WTC11 (cell line): ENCODE measurements around the gene RTN4. TPM values are rescaled to one million over a fixed set of nuclear protein-coding genes. Genes with fewer than 3 reads are reported as not detected.

ENCODE experiments used
- ATAC-seq: fragments of 200-7000 bp; cut with Tn5 transposase; 2 replicates; pipeline ENCODE4 v1.10.0; 2021; ENCODE audit warnings: mild to moderate bottlenecking, moderate library complexity
- CTCF ChIA-PET: fragments of 300-600 bp; sonication (Branson Sonifier 250); formaldehyde crosslinking; loops from one replicate; lab custom pipeline; 2021; ENCODE audit warnings: antibody characterized with exemption; lab: Charles Lee
- POLR2A ChIA-PET: fragments of 350-600 bp; sonication (Branson Sonifier 250); formaldehyde crosslinking; loops from one replicate; lab custom pipeline; 2021; ENCODE audit warnings: antibody characterized with exemption; lab: Charles Lee
- DNase-seq: peaks from one replicate; pipeline ENCODE4 v3.0.0; 2021; ENCODE audit warnings: low spot score
- H3K27ac Mint-ChIP-seq: 2 replicates; pipeline ENCODE4 v1.8.0; 2021; ENCODE audit warnings: mixed read lengths
- H3K27me3 Mint-ChIP-seq: 2 replicates; pipeline ENCODE4 v1.8.0; 2021; ENCODE audit warnings: low read depth, mild to moderate bottlenecking, moderate library complexity, mixed read lengths
- H3K36me3 Mint-ChIP-seq: 2 replicates; pipeline ENCODE4 v1.8.0; 2021; ENCODE audit warnings: mixed read lengths
- H3K4me1 Mint-ChIP-seq: 2 replicates; pipeline ENCODE4 v1.8.0; 2022; ENCODE audit warnings: mixed read lengths
- H3K4me3 Mint-ChIP-seq: 2 replicates; pipeline ENCODE4 v1.8.0; 2021; ENCODE audit warnings: mild to moderate bottlenecking, moderate library complexity, mixed read lengths
- H3K9me3 Mint-ChIP-seq: 2 replicates; pipeline ENCODE4 v1.8.0; 2021; ENCODE audit warnings: mixed read lengths
- GABPB1 ChIP-seq: sonication (generic); formaldehyde crosslinking; IDR thresholded peaks from 2 replicates; pipeline ENCODE4 v1.8.1; 2023; ENCODE audit warnings: mild to moderate bottlenecking, missing genetic modification reagents
- HMGA2 ChIP-seq: fragments of 250-450 bp; sonication (Bioruptor Pico); IDR thresholded peaks from 2 replicates; pipeline ENCODE4 v1.4.0; 2021; ENCODE audit warnings: mild to moderate bottlenecking, moderate library complexity
- HMGXB4 ChIP-seq: sonication (generic); formaldehyde crosslinking; IDR thresholded peaks from 2 replicates; pipeline ENCODE4 v1.8.1; 2023; ENCODE audit warnings: mild to moderate bottlenecking, moderate library complexity, missing genetic modification reagents
- IRF1 ChIP-seq: sonication (generic); formaldehyde crosslinking; IDR thresholded peaks from 2 replicates; pipeline ENCODE4 v1.8.0; 2023; ENCODE audit warnings: missing genetic modification reagents
- MYBL2 ChIP-seq: sonication (generic); formaldehyde crosslinking; IDR thresholded peaks from 2 replicates; pipeline ENCODE4 v1.8.1; 2023; ENCODE audit warnings: mild to moderate bottlenecking, moderate library complexity, missing genetic modification reagents
- PREB ChIP-seq: sonication (generic); formaldehyde crosslinking; IDR thresholded peaks from 2 replicates; pipeline ENCODE4 v1.8.1; 2022; ENCODE audit warnings: mild to moderate bottlenecking, missing genetic modification reagents, moderate library complexity, borderline replicate concordance
- SMAD4 ChIP-seq: sonication (generic); formaldehyde crosslinking; IDR thresholded peaks from 2 replicates; pipeline ENCODE4 v1.8.0; 2022; ENCODE audit warnings: mild to moderate bottlenecking, missing genetic modification reagents
- ZNF232 ChIP-seq: sonication (generic); formaldehyde crosslinking; IDR thresholded peaks from 2 replicates; pipeline ENCODE4 v1.8.0; 2022; ENCODE audit warnings: mild to moderate bottlenecking, missing genetic modification reagents
- ZNF423 ChIP-seq: fragments of 250-450 bp; sonication (Bioruptor Pico); IDR thresholded peaks from 2 replicates; pipeline ENCODE4 v2.1.2; 2022; ENCODE audit warnings: mild to moderate bottlenecking, moderate library complexity
- ZNF425 ChIP-seq: fragments of 250-450 bp; sonication (Bioruptor Pico); conservative IDR thresholded peaks from 2 replicates; pipeline ENCODE4 v1.9.0; 2021; ENCODE audit warnings: mild to moderate bottlenecking
- ZNF512 ChIP-seq: sonication (generic); formaldehyde crosslinking; IDR thresholded peaks from 2 replicates; pipeline ENCODE4 v1.8.1; 2022; ENCODE audit warnings: missing genetic modification reagents, borderline replicate concordance
- total RNA-seq: library from RNA; stranded (reverse); gene quantifications from 3 replicates; pipeline ENCODE4 v1.2.3, GENCODE V29; 2021

Gene RTN4
- total RNA-seq, 1 experiment from 2014 or later, result 202 TPM

GRCh38 chr2:54949431-54949830, 100.8 kb downstream of the RTN4 start:
- ATAC-seq, result no peak
- Mint-ChIP-seq H3K4me3 (no peak overlapping the region), H3K4me1 (peaks cover 18% of the 10 kb centered on the region), H3K27me3 (no peaks in the 10 kb centered on the region; the same call in none of the 2 replicates), H3K27ac (no peak overlapping the region), H3K9me3 (peaks cover 3% of the 10 kb centered on the region; the same call in 1 of the 2 replicates), H3K36me3 (peaks cover 4% of the 10 kb centered on the region)
- POLR2A ChIA-PET, result no interaction called here
- DNase-seq, result no peak
- TF ChIP-seq SMAD4, result no peak
- TF ChIP-seq GABPB1 (CRISPR knock-in tag), result no peak
- TF ChIP-seq ZNF512, result no peak
- CTCF ChIA-PET, result interaction anchor here (1.1 kb wide), 1 partner anchor 11 kb away, joined by 3 read pairs; no protein-coding TSS in a partner anchor

- CTCF ChIA-PET, result no interaction called here
- H3K4me1 Mint-ChIP-seq, result peaks cover 18% of the 10 kb centered on the region
- H3K9me3 Mint-ChIP-seq, result peaks cover 3% of the 10 kb centered on the region; the same call in 1 of the 2 replicates
- peaks cover 4% of the 10 kb centered on the region for H3K36me3 Mint-ChIP-seq
- no peak for DNase-seq
- H3K27ac Mint-ChIP-seq, result no peak overlapping the region
- no peak for TF ChIP-seq PREB (CRISPR knock-in tag)
- no peak for TF ChIP-seq HMGA2 (CRISPR knock-in tag)
- H3K4me3 Mint-ChIP-seq, result no peak overlapping the region
- H3K27me3 Mint-ChIP-seq, result no peaks in the 10 kb centered on the region; the same call in none of the 2 replicates
- peak; percentile 50; the same call in 1 of the 2 replicates for ATAC-seq
- POLR2A ChIA-PET, result no interaction called here
Measured at GRCh38 chr2:54948120-54948519, 102.1 kb downstream of the RTN4 start.

GRCh38 chr2:54947646-54948045, 102.6 kb downstream of the RTN4 start:
- Mint-ChIP-seq H3K4me3 (no peak overlapping the region), H3K27me3 (no peaks in the 10 kb centered on the region; the same call in none of the 2 replicates), H3K27ac (no peak overlapping the region), H3K9me3 (peaks cover 3% of the 10 kb centered on the region; the same call in 1 of the 2 replicates), H3K36me3 (peaks cover 4% of the 10 kb centered on the region), H3K4me1 (peaks cover 18% of the 10 kb centered on the region)
- POLR2A ChIA-PET, result no interaction called here
- CTCF ChIA-PET, result no interaction called here
- ATAC-seq (no peak), DNase-seq (no peak)
- TF ChIP-seq ZNF425 (CRISPR knock-in tag) (no peak), ZNF232 (CRISPR knock-in tag) (no peak), MYBL2 (no peak), GABPB1 (CRISPR knock-in tag) (no peak), ZNF423 (CRISPR knock-in tag) (no peak), IRF1 (no peak), ZNF512 (no peak), HMGXB4 (CRISPR knock-in tag) (no peak)
